OCI-LY3 (cell line): Measurements from ENCODE around the gene CCSER1.
"Not testable (repeated sequence)": the region's sequence is repeated elsewhere in the genome, so short reads cannot be mapped to it uniquely, and the experiment has no call there.

Experiments
- H2AFZ ChIP-seq: fragments of 200-600, 300-600 bp; shearing (Covaris generic); 2 replicates; pipeline ENCODE4 v1.6.0; 2014; ENCODE audit warnings: antibody characterized with exemption, low read depth, low read length
- H3K27ac ChIP-seq: fragments of 200-600, 300-600 bp; sonication (generic); 2 replicates; pipeline ENCODE4 v1.5.1; 2014; ENCODE audit warnings: mild to moderate bottlenecking, low read length, moderate library complexity, mixed read lengths
- H3K27me3 ChIP-seq: fragments of 200-600, 300-600 bp; sonication (generic); 2 replicates; pipeline ENCODE4 v1.6.1; 2014; ENCODE audit warnings: low read depth, low read length, mixed read lengths
- H3K36me3 ChIP-seq: fragments of 200-600, 300-600 bp; sonication (generic); replicated peaks from 2 replicates; pipeline ENCODE3; 2014; ENCODE audit warnings: low read depth, low read length, mixed read lengths
- H3K4me1 ChIP-seq: fragments of 300-600, 200-600 bp; sonication (generic); 2 replicates; pipeline ENCODE4 v1.6.1; 2014; ENCODE audit warnings: low read length, mixed read lengths
- H3K4me2 ChIP-seq: fragments of 200-600, 300-600 bp; sonication (generic); 2 replicates; pipeline ENCODE4 v1.6.1; 2014; ENCODE audit warnings: low read length, mixed read lengths
- H3K4me3 ChIP-seq: fragments of 300-600, 200-600 bp; sonication (generic); 2 replicates; pipeline ENCODE4 v1.5.1; 2014; ENCODE audit warnings: antibody characterized with exemption, mild to moderate bottlenecking, low read length, moderate library complexity
- H3K79me2 ChIP-seq: fragments of 300-600, 200-600 bp; shearing (Covaris generic); 2 replicates; pipeline ENCODE4 v1.6.1; 2014; ENCODE audit warnings: mild to moderate bottlenecking, low read length, mixed read lengths
- H3K9ac ChIP-seq: fragments of 300-600, 200-600 bp; shearing (Covaris generic); 2 replicates; pipeline ENCODE4 v1.6.0; 2014; ENCODE audit warnings: mild to moderate bottlenecking, low read length, moderate library complexity
- H3K9me3 ChIP-seq: fragments of 200-600, 300-600 bp; shearing (Covaris generic); 2 replicates; pipeline ENCODE4 v1.6.1; 2014; ENCODE audit warnings: low read length, mixed read lengths; ENCODE audit not compliant: insufficient read depth
- H4K20me1 ChIP-seq: fragments of 200-600, 300-600 bp; sonication (generic); 2 replicates; pipeline ENCODE4 v1.6.1; 2016; ENCODE audit warnings: low read length, mixed read lengths; ENCODE audit not compliant: insufficient read depth
- EZH2phosphoT487 ChIP-seq: fragments of 200-600 bp; shearing (Covaris generic); IDR thresholded peaks from 2 replicates; pipeline ENCODE4 v1.6.1; 2018; ENCODE audit warnings: antibody characterized with exemption, mixed run types, low read depth
- TF ChIP-seq, protein P1 (sequence below): fragments of 200-600, 300-600 bp; sonication (generic); IDR thresholded peaks from 2 replicates; pipeline ENCODE4 v1.5.1; 2014; ENCODE audit warnings: antibody characterized with exemption, low read length, low read depth

Gene CCSER1

DNA sequence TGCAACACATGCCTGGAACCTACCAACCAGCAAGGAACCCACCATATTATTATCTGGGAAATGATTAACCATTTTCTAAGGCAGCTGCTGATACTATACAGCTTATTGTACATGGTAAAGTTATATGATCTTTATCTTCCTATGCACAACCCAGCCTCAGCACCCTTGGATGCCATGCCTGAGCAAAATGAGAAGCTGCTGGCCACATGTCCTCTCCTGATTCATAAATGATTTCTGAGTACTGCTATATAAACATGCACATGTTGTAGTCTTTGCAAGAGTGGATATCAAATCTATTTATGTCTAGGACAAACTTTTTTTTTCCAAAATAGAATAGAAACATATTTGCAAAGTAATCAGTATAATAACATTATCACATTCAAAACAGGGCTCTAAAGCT lies 1043.6 kb downstream of the CCSER1 start:
- H3K27me3 ChIP-seq = no peaks in the 10 kb centered on the region
- H3K27ac ChIP-seq = peak overlapping the region; percentile 7; the same call in 1 of the 2 replicates
- H2AFZ ChIP-seq = peak overlapping the region; percentile 8; the same call in 1 of the 2 replicates
- no peak overlapping the region for H3K4me3 ChIP-seq
- peaks cover 17% of the 10 kb centered on the region for H3K4me1 ChIP-seq
- no peak overlapping the region for H3K9ac ChIP-seq
- H3K9me3 ChIP-seq = no peaks in the 10 kb centered on the region
- no peak for TF ChIP-seq EZH2phosphoT487
- peak overlapping the region; percentile 3; the same call in 1 of the 2 replicates for H3K4me2 ChIP-seq
- no peaks in the 10 kb centered on the region for H3K36me3 ChIP-seq
- H4K20me1 ChIP-seq = no peaks in the 10 kb centered on the region
- no peaks in the 10 kb centered on the region for H3K79me2 ChIP-seq

DNA sequence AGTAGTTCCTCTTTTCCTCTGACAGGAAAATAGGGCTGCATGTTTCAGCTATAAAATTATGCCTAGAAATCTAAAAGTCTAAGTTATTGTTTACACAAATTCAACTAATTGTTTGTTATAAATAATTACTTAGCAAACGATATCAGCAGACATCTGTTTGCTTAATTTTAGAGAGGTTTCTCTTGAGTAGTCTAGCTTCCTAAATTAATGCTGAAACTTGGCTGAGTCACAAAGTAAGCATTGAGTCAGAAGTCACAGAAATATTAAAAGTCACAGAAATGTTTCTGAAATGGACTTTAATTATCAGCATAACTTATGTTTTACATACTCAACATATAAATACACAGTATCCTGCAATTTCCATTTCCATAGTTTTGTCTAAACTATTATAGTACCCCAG lies 1044.0 kb downstream of the CCSER1 start:
- no peak for TF ChIP-seq EZH2phosphoT487
- TF ChIP-seq, protein P1, sequence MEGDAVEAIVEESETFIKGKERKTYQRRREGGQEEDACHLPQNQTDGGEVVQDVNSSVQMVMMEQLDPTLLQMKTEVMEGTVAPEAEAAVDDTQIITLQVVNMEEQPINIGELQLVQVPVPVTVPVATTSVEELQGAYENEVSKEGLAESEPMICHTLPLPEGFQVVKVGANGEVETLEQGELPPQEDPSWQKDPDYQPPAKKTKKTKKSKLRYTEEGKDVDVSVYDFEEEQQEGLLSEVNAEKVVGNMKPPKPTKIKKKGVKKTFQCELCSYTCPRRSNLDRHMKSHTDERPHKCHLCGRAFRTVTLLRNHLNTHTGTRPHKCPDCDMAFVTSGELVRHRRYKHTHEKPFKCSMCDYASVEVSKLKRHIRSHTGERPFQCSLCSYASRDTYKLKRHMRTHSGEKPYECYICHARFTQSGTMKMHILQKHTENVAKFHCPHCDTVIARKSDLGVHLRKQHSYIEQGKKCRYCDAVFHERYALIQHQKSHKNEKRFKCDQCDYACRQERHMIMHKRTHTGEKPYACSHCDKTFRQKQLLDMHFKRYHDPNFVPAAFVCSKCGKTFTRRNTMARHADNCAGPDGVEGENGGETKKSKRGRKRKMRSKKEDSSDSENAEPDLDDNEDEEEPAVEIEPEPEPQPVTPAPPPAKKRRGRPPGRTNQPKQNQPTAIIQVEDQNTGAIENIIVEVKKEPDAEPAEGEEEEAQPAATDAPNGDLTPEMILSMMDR = no peak
- H4K20me1 ChIP-seq = no peaks in the 10 kb centered on the region
- H3K4me1 ChIP-seq = peaks cover 17% of the 10 kb centered on the region
- no peaks in the 10 kb centered on the region for H3K9me3 ChIP-seq
- H2AFZ ChIP-seq = no peak overlapping the region; the same call in 1 of the 2 replicates
- H3K9ac ChIP-seq = no peak overlapping the region
- peak overlapping the region; percentile 3 for H3K4me2 ChIP-seq
- H3K79me2 ChIP-seq = no peaks in the 10 kb centered on the region
- H3K4me3 ChIP-seq = no peak overlapping the region
- H3K27me3 ChIP-seq = no peaks in the 10 kb centered on the region
- H3K27ac ChIP-seq = peak overlapping the region; percentile 7; the same call in 1 of the 2 replicates
- no peaks in the 10 kb centered on the region for H3K36me3 ChIP-seq

DNA sequence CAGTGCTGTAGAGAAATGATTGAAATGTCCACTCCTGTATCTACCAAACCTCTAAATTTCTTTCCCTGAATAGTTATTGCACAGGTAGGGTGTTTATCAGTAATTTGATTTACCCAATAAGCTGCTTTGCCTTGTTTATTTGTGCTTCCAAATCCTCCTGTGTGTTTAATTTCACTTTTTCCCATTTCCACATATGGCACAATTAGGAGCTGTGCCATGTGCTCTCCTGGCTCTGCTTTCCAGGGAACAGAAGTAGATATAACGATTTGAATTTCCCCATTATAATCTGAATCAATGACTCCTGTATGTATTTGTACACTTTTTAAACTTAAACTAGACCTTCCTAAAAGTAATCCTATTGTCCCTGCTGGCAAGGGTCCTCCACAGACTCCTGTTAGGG lies 1057.9 kb downstream of the CCSER1 start:
- H3K4me2 ChIP-seq, H3K9ac ChIP-seq, H3K79me2 ChIP-seq, H3K4me1 ChIP-seq, H3K4me3 ChIP-seq, H3K27me3 ChIP-seq, H3K9me3 ChIP-seq, H2AFZ ChIP-seq, H4K20me1 ChIP-seq, H3K36me3 ChIP-seq, H3K27ac ChIP-seq: not testable (repeated sequence)

DNA sequence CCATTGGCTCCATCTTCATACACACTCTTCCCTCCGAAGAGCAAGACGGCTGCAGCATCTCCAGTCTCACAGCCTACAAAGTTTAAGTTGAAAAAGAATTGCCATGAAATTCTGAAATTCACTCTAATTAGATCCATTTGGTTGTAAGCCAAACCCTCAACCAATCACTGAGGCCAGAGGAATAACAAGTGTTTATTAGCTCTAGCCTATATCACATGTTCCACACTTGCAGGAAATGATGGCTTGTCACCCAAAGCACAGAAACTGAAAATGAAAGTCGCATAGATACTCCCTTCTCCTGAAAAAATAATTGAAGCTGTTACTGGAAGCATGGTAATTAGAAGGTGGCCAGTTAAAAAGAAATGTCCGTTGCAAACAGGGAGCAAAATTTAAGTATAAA lies 1071.8 kb downstream of the CCSER1 start:
- Histone ChIP-seq H3K4me3 (peak overlapping the region; percentile 25; the same call in 1 of the 2 replicates), H3K9ac (no peak overlapping the region), H3K36me3 (no peaks in the 10 kb centered on the region), H3K4me1 (peaks cover 5% of the 10 kb centered on the region), H2AFZ (peak overlapping the region; percentile 51), H3K4me2 (peak overlapping the region; percentile 33), H3K79me2 (no peaks in the 10 kb centered on the region), H4K20me1 (no peaks in the 10 kb centered on the region), H3K27me3 (no peaks in the 10 kb centered on the region), H3K27ac (no peak overlapping the region), H3K9me3 (no peaks in the 10 kb centered on the region)
- no peak for TF ChIP-seq EZH2phosphoT487
- TF ChIP-seq, protein P1 = no peak

DNA sequence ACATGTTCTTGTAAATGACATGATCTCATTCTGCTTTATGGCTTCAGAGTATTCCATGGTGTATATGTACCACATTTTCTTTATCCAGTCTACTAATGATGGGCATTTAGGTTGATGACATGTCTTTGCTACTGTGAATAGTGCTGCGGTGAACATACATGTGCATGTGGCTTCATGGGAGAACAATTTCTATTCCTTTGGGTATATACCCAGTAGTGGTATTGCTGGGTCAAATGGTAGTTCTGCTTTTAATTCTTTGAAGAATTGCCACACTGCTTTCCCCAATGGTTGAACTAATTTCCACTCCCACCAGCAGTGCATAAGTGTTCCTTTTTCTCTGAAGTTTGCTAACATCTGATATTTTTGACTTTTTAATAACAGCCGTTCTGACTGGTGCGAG lies 1080.3 kb downstream of the CCSER1 start:
- no peak for TF ChIP-seq EZH2phosphoT487
- TF ChIP-seq, protein P1 = no peak
- Histone ChIP-seq H3K9me3 (no peaks in the 10 kb centered on the region), H3K4me3 (no peak overlapping the region), H2AFZ (no peak overlapping the region), H3K9ac (no peak overlapping the region), H4K20me1 (no peaks in the 10 kb centered on the region), H3K27me3 (no peaks in the 10 kb centered on the region), H3K27ac (no peak overlapping the region), H3K4me1 (peaks cover 5% of the 10 kb centered on the region), H3K36me3 (no peaks in the 10 kb centered on the region), H3K79me2 (no peaks in the 10 kb centered on the region), H3K4me2 (no peak overlapping the region)
